Liver (tissue), 9 donors: ENCODE data around the gene INSIG2. TPM values are rescaled to one million over a fixed set of nuclear protein-coding genes. Genes with fewer than 3 reads are reported as not detected.

ENCODE experiments used
- DNase-seq: peaks from one replicate; pipeline ENCODE4 v3.0.0-alpha.2; 2017; ENCODE audit warnings: low spot score
- H3K27ac ChIP-seq, 2 donors: one replicate each; pipeline ENCODE4 v1.7.0; 2013; ENCODE audit warnings: inconsistent platforms in 2 of 2, low read length in 2 of 2, control low read depth in 1 of 2, low read depth in 1 of 2, mild to moderate bottlenecking in 1 of 2
- H3K27me3 ChIP-seq, 4 donors: one replicate each; pipeline versions ENCODE4 v1.6.1 to v1.7.0; 2013; ENCODE audit warnings: low read length in 3 of 4, inconsistent platforms in 1 of 4, mild to moderate bottlenecking in 1 of 4, moderate library complexity in 1 of 4; ENCODE audit not compliant: control insufficient read depth in 4 of 4, insufficient read depth in 4 of 4
- H3K36me3 ChIP-seq, 4 donors: one replicate each; pipeline versions ENCODE4 v1.6.1 to v1.7.0; 2013; ENCODE audit warnings: low read length in 3 of 4, mild to moderate bottlenecking in 3 of 4, low read depth in 1 of 4, moderate library complexity in 1 of 4; ENCODE audit not compliant: control insufficient read depth in 4 of 4, insufficient read depth in 3 of 4
- H3K4me1 ChIP-seq, 4 donors: one replicate each; pipeline versions ENCODE4 v1.6.1 to v1.7.0; 2013; ENCODE audit warnings: low read length in 3 of 4, mild to moderate bottlenecking in 3 of 4, moderate library complexity in 1 of 4; ENCODE audit not compliant: control insufficient read depth in 4 of 4, insufficient read depth in 4 of 4
- H3K4me3 ChIP-seq, 3 donors: one replicate each; pipeline versions ENCODE4 v1.6.1 to v1.7.0; 2013; ENCODE audit warnings: low read length in 3 of 3, control low read depth in 1 of 3, low read depth in 1 of 3, mild to moderate bottlenecking in 1 of 3
- H3K9ac ChIP-seq, 2 donors: one replicate each; pipeline ENCODE4 v1.7.0; 2013; ENCODE audit warnings: low read length in 2 of 2, mild to moderate bottlenecking in 2 of 2, moderate library complexity in 2 of 2, control low read depth in 1 of 2, low read depth in 1 of 2
- H3K9me3 ChIP-seq, 4 donors: one replicate each; pipeline versions ENCODE4 v1.6.1 to v1.7.0; 2013; ENCODE audit warnings: low read length in 3 of 4; ENCODE audit not compliant: control insufficient read depth in 4 of 4
- EGR1 ChIP-seq, 2 donors: IDR thresholded peaks; 2 replicates each; pipeline ENCODE4 v1.6.1; 2016 to 2018; ENCODE audit warnings: antibody characterized with exemption in 2 of 2, low read depth in 2 of 2
- FOXA1 ChIP-seq: IDR thresholded peaks from 2 replicates; pipeline ENCODE4 v1.6.1; 2016; ENCODE audit warnings: antibody characterized with exemption
- FOXA2 ChIP-seq: IDR thresholded peaks from 2 replicates; pipeline ENCODE4 v1.6.1; 2016; ENCODE audit warnings: antibody characterized with exemption
- GABPA ChIP-seq, 2 donors: IDR thresholded peaks in 1 of 2; conservative IDR thresholded peaks in 1 of 2; 2 replicates each; pipeline ENCODE4 v1.6.1; 2016; ENCODE audit warnings: antibody characterized with exemption in 2 of 2, mild to moderate bottlenecking in 1 of 2, moderate library complexity in 1 of 2
- HNF4A ChIP-seq, 2 donors: conservative IDR thresholded peaks; 2 replicates each; pipeline ENCODE4 v1.6.1; 2016; ENCODE audit warnings: antibody characterized with exemption in 2 of 2, mild to moderate bottlenecking in 2 of 2
- JUND ChIP-seq, 2 donors: IDR thresholded peaks; 2 replicates each; pipeline ENCODE4 v1.6.1; 2016; ENCODE audit warnings: antibody characterized with exemption in 2 of 2
- NR2F2 ChIP-seq: IDR thresholded peaks from 2 replicates; pipeline ENCODE4 v1.6.1; 2016; ENCODE audit warnings: antibody characterized with exemption
- RXRA ChIP-seq, 2 donors: IDR thresholded peaks; 2 replicates each; pipeline ENCODE4 v1.6.1; 2017 to 2018; ENCODE audit warnings: antibody characterized with exemption in 2 of 2, mild to moderate bottlenecking in 1 of 2
- WGBS: extraction: QIAGEN DNeasy Blood & Tissue Kit; methylation state at CpG from one replicate; pipeline ENCODE4 v1.1.7; 2013; 5-methylcytosine and 5-hydroxymethylcytosine counted together
- polyA plus RNA-seq, 2 donors: library from polyadenylated mRNA; stranded (reverse) in 1 of 2; unstranded in 1 of 2; fragments of 200-250 nt in 1 of 2; fragments of >200 nt in 1 of 2; fragmentation: Nextera tagmentation in 1 of 2; extraction: Ambion mirVana in 1 of 2; gene quantifications; one replicate each; pipeline versions ENCODE4 v1.2.1 to v1.2.3, GENCODE V29; 2013 to 2015
- total RNA-seq, 2 donors: library from RNA; depleted of rRNA; stranded (reverse); fragments of >200 nt; gene quantifications; one replicate each; pipeline ENCODE4 v1.2.3, GENCODE V29; 2014
- TF ChIP-seq, protein P1 (sequence below): fragments of 150-350 bp; IDR thresholded peaks from 2 replicates; pipeline ENCODE4 v1.5.1; 2017; ENCODE audit warnings: improper control_type of control experiment, low read depth, low read length; ENCODE audit not compliant: missing input control
- TF ChIP-seq, protein P2 (sequence below): IDR thresholded peaks from 2 replicates; pipeline ENCODE4 v1.6.1; 2016; ENCODE audit warnings: antibody characterized with exemption, mild to moderate bottlenecking
- TF ChIP-seq, protein P3 (sequence below): IDR thresholded peaks from 2 replicates; pipeline ENCODE4 v1.6.1; 2016; ENCODE audit warnings: antibody characterized with exemption
- donor health status: healthy.
- donor health status: healthy.
- donor health status: healthy.
- donor health status: healthy.
- donor health status: healthy.

Gene INSIG2
- total and polyA plus RNA-seq, 4 donors, result 11.3 to 18.5 (median 15.6) TPM

DNA sequence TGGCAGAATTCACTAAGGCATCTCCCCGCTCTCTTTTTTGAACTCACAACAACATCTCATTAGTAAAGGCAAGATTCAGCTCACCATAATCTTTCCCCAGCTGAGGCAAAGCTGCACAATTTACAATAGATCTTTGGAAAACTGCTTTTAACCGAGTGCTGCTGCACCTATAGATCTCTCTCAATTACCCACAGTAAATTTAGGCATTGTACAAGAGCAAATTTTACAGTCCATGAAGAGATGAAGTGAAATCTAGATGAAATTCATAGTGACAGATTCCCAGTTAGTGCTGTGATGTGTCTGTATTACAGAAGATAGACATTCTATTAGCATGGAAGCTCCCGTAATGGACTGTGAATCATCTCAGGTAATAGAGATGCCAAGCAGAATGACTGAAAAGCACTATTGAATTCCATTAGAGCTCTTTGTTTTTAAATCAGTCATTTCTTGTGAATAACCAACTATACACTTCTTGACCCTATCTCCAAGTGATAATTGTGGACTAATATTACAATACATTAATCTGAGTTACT is 36.4 kb upstream of the INSIG2 start:
- H3K9me3 ChIP-seq, result no peaks in the 10 kb centered on the region
- DNase-seq, result no peak
- no peaks in the 10 kb centered on the region for H3K27me3 ChIP-seq
- no peaks in the 10 kb centered on the region for H3K36me3 ChIP-seq
- H3K9ac ChIP-seq, result no peak overlapping the region
- no peak overlapping the region for H3K27ac ChIP-seq
- WGBS, result 93% methylated on average over 3 of the region's 3 CpGs
- no peak overlapping the region for H3K4me3 ChIP-seq
- TF ChIP-seq GABPA (IDR thresholded peaks at IDR 0.05 in 1 of 2, conservative IDR thresholded peaks at IDR 0.05 in 1 of 2) (no peak), EGR1 (IDR thresholded peaks at IDR 0.05; ENCODE audit: low read depth in 2 of 2) (no peak), FOXA2 (no peak)
- TF ChIP-seq, protein P1, sequence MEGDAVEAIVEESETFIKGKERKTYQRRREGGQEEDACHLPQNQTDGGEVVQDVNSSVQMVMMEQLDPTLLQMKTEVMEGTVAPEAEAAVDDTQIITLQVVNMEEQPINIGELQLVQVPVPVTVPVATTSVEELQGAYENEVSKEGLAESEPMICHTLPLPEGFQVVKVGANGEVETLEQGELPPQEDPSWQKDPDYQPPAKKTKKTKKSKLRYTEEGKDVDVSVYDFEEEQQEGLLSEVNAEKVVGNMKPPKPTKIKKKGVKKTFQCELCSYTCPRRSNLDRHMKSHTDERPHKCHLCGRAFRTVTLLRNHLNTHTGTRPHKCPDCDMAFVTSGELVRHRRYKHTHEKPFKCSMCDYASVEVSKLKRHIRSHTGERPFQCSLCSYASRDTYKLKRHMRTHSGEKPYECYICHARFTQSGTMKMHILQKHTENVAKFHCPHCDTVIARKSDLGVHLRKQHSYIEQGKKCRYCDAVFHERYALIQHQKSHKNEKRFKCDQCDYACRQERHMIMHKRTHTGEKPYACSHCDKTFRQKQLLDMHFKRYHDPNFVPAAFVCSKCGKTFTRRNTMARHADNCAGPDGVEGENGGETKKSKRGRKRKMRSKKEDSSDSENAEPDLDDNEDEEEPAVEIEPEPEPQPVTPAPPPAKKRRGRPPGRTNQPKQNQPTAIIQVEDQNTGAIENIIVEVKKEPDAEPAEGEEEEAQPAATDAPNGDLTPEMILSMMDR, result no peak
- peaks cover 0 to 6% (median 0%) of the 10 kb centered on the region in 4 donors for H3K4me1 ChIP-seq

DNA sequence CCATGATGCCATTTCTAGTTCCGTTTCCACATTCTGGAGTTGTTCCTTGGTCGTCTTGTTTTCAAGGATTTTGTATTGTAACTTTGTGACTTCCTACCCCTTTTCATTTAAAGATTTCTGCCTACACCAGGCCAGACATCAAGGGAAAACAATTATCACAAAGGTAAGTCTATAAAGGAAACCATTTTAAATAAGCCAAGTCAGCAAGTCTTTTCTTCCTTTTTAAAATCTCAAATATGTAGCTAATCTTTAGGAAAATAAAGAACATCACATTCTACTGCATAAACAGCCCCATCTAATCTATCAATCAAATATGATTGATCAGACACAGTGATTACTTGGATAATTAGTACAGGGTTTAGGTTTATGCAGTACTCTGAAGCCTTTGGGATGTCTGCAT is 35.8 kb upstream of the INSIG2 start:
- Histone ChIP-seq H3K9ac (no peak overlapping the region), H3K36me3 (no peaks in the 10 kb centered on the region), H3K27me3 (no peaks in the 10 kb centered on the region), H3K27ac (no peak overlapping the region), H3K9me3 (no peaks in the 10 kb centered on the region), H3K4me1 (peaks cover 0 to under 1% (median 0%) of the 10 kb centered on the region in 4 donors), H3K4me3 (no peak overlapping the region)
- TF ChIP-seq, protein P2, sequence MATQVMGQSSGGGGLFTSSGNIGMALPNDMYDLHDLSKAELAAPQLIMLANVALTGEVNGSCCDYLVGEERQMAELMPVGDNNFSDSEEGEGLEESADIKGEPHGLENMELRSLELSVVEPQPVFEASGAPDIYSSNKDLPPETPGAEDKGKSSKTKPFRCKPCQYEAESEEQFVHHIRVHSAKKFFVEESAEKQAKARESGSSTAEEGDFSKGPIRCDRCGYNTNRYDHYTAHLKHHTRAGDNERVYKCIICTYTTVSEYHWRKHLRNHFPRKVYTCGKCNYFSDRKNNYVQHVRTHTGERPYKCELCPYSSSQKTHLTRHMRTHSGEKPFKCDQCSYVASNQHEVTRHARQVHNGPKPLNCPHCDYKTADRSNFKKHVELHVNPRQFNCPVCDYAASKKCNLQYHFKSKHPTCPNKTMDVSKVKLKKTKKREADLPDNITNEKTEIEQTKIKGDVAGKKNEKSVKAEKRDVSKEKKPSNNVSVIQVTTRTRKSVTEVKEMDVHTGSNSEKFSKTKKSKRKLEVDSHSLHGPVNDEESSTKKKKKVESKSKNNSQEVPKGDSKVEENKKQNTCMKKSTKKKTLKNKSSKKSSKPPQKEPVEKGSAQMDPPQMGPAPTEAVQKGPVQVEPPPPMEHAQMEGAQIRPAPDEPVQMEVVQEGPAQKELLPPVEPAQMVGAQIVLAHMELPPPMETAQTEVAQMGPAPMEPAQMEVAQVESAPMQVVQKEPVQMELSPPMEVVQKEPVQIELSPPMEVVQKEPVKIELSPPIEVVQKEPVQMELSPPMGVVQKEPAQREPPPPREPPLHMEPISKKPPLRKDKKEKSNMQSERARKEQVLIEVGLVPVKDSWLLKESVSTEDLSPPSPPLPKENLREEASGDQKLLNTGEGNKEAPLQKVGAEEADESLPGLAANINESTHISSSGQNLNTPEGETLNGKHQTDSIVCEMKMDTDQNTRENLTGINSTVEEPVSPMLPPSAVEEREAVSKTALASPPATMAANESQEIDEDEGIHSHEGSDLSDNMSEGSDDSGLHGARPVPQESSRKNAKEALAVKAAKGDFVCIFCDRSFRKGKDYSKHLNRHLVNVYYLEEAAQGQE, result no peak
- TF ChIP-seq HNF4A (conservative IDR thresholded peaks at IDR 0.05) (no peak), JUND (IDR thresholded peaks at IDR 0.05) (no peak), RXRA (IDR thresholded peaks at IDR 0.05) (no peak), FOXA1 (no peak)
- TF ChIP-seq, protein P3, sequence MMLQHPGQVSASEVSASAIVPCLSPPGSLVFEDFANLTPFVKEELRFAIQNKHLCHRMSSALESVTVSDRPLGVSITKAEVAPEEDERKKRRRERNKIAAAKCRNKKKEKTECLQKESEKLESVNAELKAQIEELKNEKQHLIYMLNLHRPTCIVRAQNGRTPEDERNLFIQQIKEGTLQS, result no peak
- no peak for DNase-seq
- WGBS, result 92% methylated on average over 2 of the region's 2 CpGs

DNA sequence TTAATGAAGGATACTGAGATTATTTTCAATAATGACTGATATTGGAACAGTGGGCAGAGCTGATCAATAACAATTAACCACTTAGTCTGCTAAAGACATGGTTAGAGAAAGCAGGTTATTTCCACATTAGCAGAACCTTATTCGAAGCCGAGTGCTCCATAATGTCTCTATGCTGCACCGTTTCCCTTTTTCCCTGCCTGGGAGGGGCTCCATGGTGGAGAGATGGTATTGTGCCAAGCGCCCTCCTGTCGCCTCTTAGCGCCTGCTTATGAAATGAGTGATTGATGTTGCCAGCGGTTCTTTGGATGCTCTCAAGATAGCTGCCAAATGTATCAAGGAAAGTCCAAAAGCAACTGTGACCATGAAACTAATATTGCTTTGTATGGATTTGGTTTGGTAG is 34.6 kb upstream of the INSIG2 start:
- WGBS, result 90% methylated on average over 7 of the region's 7 CpGs
- TF ChIP-seq, protein P2, result no peak
- TF ChIP-seq NR2F2 (no peak), FOXA2 (no peak), FOXA1 (no peak)

More for the DNA sequence above, 34.6 kb upstream of the INSIG2 start:
- H3K27ac ChIP-seq, result no peak overlapping the region
- H3K4me1 ChIP-seq, result no peaks in the 10 kb centered on the region
- no peaks in the 10 kb centered on the region for H3K36me3 ChIP-seq
- no peak for DNase-seq
- no peak overlapping the region for H3K4me3 ChIP-seq
- no peaks in the 10 kb centered on the region for H3K27me3 ChIP-seq
- H3K9me3 ChIP-seq, result no peaks in the 10 kb centered on the region
- no peak overlapping the region for H3K9ac ChIP-seq
